Suprapubic skin (tissue), 4 donors: ENCODE data around the gene ARL8A.

Source experiments
- EP300 ChIP-seq: sonication (generic); formaldehyde crosslinking; IDR thresholded peaks from one replicate; pipeline ENCODE4 v1.6.1; 2017; ENCODE audit warnings: antibody characterized with exemption
- POLR2A ChIP-seq, 2 donors: fragments of 450-650 bp; IDR thresholded peaks; one replicate each; pipeline ENCODE4 v1.6.1; 2017; ENCODE audit warnings: antibody characterized with exemption in 2 of 2, mild to moderate bottlenecking in 2 of 2, moderate library complexity in 2 of 2
- POLR2AphosphoS5 ChIP-seq, 3 donors: sonication (generic); formaldehyde crosslinking; IDR thresholded peaks; one replicate each; pipeline ENCODE4 v1.6.1; 2017; ENCODE audit warnings: antibody characterized with exemption in 3 of 3
- TF ChIP-seq, protein P1 (sequence below), 2 donors: fragments of 200-600 bp in 1 of 2; fragments of 450-650 bp in 1 of 2; sonication (generic) in 1 of 2; IDR thresholded peaks; one replicate each; pipeline ENCODE4 v1.5.1; 2016 to 2019; ENCODE audit warnings: antibody characterized with exemption in 2 of 2, mild to moderate bottlenecking in 1 of 2, moderate library complexity in 1 of 2

DNA sequence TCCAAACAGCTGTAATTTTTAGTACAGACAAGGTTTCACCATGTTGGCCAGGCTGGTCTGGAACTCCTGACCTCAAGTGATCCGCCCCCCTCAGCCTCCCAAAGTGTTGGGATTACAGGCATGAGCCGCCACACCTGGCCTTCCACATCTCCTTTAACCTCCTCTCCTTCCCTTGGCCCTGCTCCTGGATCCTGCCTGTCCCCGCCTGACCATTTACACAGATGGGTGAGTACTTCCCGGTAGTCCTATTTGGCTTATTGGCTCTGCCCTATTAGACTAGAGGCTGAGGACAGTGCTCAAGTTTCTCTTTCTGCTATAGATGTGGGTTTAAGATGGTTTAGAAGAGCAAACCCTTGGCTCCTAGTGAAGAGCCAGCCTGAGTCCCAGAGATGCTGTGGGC is 8.7 kb upstream of the ARL8A start:
- TF ChIP-seq POLR2AphosphoS5 (IDR thresholded peaks at IDR 0.05), result no peak
- TF ChIP-seq POLR2A (IDR thresholded peaks at IDR 0.05), result no peak
- TF ChIP-seq, protein P1, sequence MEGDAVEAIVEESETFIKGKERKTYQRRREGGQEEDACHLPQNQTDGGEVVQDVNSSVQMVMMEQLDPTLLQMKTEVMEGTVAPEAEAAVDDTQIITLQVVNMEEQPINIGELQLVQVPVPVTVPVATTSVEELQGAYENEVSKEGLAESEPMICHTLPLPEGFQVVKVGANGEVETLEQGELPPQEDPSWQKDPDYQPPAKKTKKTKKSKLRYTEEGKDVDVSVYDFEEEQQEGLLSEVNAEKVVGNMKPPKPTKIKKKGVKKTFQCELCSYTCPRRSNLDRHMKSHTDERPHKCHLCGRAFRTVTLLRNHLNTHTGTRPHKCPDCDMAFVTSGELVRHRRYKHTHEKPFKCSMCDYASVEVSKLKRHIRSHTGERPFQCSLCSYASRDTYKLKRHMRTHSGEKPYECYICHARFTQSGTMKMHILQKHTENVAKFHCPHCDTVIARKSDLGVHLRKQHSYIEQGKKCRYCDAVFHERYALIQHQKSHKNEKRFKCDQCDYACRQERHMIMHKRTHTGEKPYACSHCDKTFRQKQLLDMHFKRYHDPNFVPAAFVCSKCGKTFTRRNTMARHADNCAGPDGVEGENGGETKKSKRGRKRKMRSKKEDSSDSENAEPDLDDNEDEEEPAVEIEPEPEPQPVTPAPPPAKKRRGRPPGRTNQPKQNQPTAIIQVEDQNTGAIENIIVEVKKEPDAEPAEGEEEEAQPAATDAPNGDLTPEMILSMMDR (IDR thresholded peaks at IDR 0.05), result no peak
- no peak for TF ChIP-seq EP300
